Fibroblast of villous mesenchyme (primary cell): Measurements from ENCODE around the gene CEACAM5. TPM values are rescaled to one million over a fixed set of nuclear protein-coding genes. Genes with fewer than 3 reads are reported as not detected.

ENCODE experiments used
- DNase-seq: peaks from one replicate; pipeline ENCODE4 v3.0.0-alpha.2; 2010; ENCODE audit warnings: low read depth
- H3K4me3 ChIP-seq: 2 replicates; pipeline ENCODE4 v1.5.1; 2011; ENCODE audit warnings: low read depth, mild to moderate bottlenecking, low read length
- CTCF ChIP-seq: IDR thresholded peaks from 2 replicates; pipeline ENCODE4 v1.5.1; 2012; ENCODE audit warnings: low read depth, mild to moderate bottlenecking, low read length; ENCODE audit not compliant: insufficient read depth
- total RNA-seq: library from RNA; depleted of rRNA; stranded (reverse); fragments of >200 nt; gene quantifications from 2 replicates; pipeline ENCODE4 v1.2.3, GENCODE V29; 2012

The CEACAM5 gene
- not detected in 2 replicates for total RNA-seq

GRCh38 chr19:41708481-41708880, at the start of gene CEACAM5:
Gene CEACAM5 (plus strand): TSS chr19:41708626. CDS start chr19:41708732, 106 bp downstream.
- no peak within 1 kb of the TSS for H3K4me3 ChIP-seq
- no peak for DNase-seq
- TF ChIP-seq CTCF: no peak

GRCh38 chr19:41666075-41666474, 42.4 kb upstream of the CEACAM5 start:
- no peak overlapping the region for H3K4me3 ChIP-seq
- no peak for TF ChIP-seq CTCF
- no peak for DNase-seq

DNA sequence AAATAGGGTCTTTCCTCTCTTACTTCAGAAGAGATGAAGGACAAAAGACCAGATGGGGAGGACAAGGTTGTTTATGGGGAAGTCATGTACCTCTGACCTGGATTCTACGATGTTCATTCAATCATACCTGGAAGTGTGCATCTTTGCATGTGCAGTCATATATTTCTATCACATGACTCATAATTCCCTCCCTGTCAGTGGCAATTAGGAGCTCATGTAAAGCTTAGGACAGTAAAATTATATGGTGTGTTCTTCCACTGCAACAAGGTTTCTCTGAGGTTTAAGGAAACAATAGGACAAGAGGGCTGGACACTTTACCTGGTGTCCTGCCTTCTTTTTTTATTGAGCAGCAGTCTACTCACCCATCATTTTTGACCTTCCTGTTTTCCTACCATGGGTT, 40.1 kb upstream of the CEACAM5 start:
- H3K4me3 ChIP-seq: no peak overlapping the region
- no peak for TF ChIP-seq CTCF

DNA sequence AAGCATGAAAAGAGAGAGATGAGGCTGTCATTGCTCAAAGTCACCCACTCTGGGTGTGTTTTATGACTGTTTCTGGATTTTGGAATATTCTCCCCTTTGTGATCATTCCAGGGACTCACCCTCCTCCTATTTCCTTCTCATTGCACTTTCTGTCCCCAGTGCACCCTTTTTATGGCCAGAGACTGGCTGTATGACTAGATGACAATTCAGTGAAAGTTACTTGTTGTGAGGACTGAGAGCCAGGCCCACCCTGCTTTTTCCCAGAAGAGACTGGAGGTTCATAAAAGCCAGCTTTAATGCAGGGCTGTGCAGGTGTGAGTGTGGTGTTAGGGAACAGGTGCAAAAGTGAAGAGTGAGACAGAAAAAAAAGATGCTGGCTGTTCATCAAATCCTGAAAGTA, 37.7 kb upstream of the CEACAM5 start:
- TF ChIP-seq CTCF: no peak
- no peak for DNase-seq
- no peak overlapping the region for H3K4me3 ChIP-seq

More for the DNA sequence above, 40.1 kb upstream of the CEACAM5 start:
- DNase-seq: no peak

DNA sequence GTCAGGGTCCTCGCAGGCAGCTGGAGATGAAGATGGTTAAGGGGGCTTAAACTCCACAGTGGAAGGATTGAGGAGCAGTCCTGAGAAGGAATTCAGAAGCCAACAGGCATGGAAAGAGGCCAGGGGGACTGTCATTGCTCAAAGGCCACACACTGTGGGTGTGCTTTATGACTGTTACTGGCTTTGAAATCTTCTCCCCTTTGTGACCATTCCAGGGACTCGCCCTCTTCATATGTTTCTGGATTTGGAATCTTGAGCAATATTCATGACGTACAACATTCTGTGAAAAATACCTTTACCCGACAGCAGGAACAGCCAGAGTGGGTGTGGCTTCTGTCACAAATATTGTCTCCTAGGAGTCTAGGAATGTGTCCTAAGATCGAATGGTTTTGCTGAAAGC, 36.9 kb upstream of the CEACAM5 start:
- H3K4me3 ChIP-seq: no peak overlapping the region
- TF ChIP-seq CTCF: no peak
- no peak for DNase-seq

- DNase-seq: no peak
- no peak for TF ChIP-seq CTCF
Observed at GRCh38 chr19:41682437-41682836, 26.0 kb upstream of the CEACAM5 start.

GRCh38 chr19:41687419-41687818, 21.0 kb upstream of the CEACAM5 start:
- no peak for TF ChIP-seq CTCF
- H3K4me3 ChIP-seq: no peak overlapping the region
- no peak for DNase-seq

More at GRCh38 chr19:41682437-41682836, 26.0 kb upstream of the CEACAM5 start:
- no peak overlapping the region for H3K4me3 ChIP-seq
